ENCODE data around the gene HSPA5.

DNA sequence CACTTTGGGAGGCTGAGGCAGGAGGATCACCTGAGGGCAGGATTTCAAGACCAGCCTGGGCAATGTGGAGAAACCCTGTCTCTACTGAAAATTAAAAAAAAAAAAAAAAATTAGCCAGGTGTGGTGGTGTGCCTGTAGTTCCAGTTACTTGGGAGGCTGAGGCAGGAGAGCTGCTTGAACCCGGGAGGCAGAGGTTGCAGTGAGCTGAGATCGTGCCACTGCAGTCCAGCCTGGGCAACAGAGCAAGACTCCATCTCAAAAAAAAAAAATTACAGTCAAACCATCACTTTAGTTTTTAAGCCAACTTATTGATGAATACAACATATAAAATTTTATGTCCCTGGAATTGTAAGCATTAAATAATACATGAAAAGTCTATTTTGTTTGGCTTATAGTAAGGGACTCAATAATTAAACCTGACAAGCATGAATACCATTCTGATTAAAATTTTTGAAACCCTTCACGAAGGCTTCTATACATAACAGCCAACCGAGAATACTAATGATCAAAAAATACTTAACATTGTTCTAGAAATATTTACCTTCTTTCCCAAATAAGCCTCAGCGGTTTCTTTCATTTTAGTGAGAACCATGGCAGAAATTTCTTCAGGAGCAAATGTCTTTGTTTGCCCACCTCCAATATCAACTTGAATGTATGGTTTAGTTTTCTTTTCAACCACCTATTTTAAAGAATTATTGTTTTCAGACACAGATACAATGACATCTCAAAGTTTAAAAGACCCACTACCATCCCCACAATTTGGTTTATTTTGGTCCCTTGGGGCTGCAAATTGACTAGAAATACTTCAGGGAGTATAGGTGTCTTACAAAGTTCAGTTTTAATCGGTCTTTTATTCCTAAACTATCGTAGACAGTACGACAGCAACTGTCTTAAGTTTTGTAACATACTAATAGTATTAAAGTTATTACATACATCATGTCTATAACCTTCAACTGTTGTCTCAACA is 1.2 kb downstream of the HSPA5 start:
- no peak for TF ChIP-seq CHD4 (IDR thresholded peaks at IDR 0.05; ENCODE audit: borderline replicate concordance)
- TF ChIP-seq, protein P1, sequence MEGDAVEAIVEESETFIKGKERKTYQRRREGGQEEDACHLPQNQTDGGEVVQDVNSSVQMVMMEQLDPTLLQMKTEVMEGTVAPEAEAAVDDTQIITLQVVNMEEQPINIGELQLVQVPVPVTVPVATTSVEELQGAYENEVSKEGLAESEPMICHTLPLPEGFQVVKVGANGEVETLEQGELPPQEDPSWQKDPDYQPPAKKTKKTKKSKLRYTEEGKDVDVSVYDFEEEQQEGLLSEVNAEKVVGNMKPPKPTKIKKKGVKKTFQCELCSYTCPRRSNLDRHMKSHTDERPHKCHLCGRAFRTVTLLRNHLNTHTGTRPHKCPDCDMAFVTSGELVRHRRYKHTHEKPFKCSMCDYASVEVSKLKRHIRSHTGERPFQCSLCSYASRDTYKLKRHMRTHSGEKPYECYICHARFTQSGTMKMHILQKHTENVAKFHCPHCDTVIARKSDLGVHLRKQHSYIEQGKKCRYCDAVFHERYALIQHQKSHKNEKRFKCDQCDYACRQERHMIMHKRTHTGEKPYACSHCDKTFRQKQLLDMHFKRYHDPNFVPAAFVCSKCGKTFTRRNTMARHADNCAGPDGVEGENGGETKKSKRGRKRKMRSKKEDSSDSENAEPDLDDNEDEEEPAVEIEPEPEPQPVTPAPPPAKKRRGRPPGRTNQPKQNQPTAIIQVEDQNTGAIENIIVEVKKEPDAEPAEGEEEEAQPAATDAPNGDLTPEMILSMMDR (IDR thresholded peaks at IDR 0.05): no peak
- TF ChIP-seq POLR2AphosphoS2 (conservative IDR thresholded peaks at IDR 0.05; ENCODE audit: low read length): no peak
- TF ChIP-seq MAZ (IDR thresholded peaks at IDR 0.05; ENCODE audit: borderline replicate concordance, low read depth, low read length): no peak
- TF ChIP-seq USF2 (IDR thresholded peaks at IDR 0.05): no peak
- TF ChIP-seq POLR2A (IDR thresholded peaks at IDR 0.05; ENCODE audit: low read length): no peak
- TF ChIP-seq HOXA7 (CRISPR knock-in tag; IDR thresholded peaks at IDR 0.05): no peak
- no peak for TF ChIP-seq CBX8 (IDR thresholded peaks at IDR 0.05)
- TF ChIP-seq ZFP36 (IDR thresholded peaks at IDR 0.05; ENCODE audit: borderline replicate concordance, partially characterized antibody): no peak
- no peak for TF ChIP-seq MAFK (IDR thresholded peaks at IDR 0.05; ENCODE audit: partially characterized antibody)

All from A549 (cell line).